HG02885 (cell line): Measurements from ENCODE around the gene FFAR3.
A peak's percentile ranks its signal among the peaks of the same experiment; 100 is the strongest.

ENCODE experiments used
- ATAC-seq: cut with Tn5 transposase; IDR thresholded peaks from one replicate; pipeline ENCODE4 v1.9.1; 2021; ENCODE audit warnings: mild to moderate bottlenecking; ENCODE audit not compliant: unreplicated experiment, poor library complexity

Gene FFAR3

DNA sequence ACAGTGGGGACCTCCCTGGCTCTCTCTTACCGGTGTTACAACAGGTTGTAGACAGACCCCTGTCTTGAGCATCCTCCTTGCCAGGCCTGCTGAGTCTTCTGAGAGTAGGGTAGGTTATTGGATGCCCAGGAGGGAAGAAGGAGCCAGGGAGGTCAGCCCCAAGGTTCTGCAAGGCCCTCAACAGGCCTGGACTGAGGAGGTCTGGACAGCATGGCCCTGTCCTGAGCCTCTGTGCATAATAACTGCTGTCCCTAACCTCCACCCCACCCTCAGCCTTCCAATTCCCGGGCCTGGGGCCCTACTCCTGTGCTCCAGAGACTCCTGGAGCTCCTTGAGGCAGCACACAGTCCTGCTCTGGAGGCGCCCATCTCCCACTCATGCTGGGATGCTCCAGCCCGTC lies 28.9 kb upstream of the FFAR3 start:
- peak; percentile 14 for ATAC-seq

DNA sequence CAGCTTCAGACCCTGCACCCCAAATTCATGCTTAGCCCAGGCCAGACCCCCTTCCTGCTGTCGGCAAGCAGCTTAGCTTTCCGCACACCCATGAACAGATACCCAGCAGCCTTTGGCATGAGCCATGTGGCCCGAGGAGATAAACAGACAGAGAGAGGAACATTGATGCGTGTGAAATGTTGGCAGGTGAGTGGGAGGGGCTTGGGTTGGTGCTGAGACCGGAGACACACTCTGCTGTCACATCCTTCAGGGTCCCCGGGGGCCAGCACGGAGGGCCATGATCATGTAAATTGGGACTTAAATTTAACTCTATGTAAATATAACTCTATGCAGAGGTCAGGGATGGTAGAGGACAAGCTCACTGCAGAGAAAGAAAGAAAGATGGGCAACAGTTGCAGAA lies 27.8 kb upstream of the FFAR3 start:
- ATAC-seq: peak; percentile 59

DNA sequence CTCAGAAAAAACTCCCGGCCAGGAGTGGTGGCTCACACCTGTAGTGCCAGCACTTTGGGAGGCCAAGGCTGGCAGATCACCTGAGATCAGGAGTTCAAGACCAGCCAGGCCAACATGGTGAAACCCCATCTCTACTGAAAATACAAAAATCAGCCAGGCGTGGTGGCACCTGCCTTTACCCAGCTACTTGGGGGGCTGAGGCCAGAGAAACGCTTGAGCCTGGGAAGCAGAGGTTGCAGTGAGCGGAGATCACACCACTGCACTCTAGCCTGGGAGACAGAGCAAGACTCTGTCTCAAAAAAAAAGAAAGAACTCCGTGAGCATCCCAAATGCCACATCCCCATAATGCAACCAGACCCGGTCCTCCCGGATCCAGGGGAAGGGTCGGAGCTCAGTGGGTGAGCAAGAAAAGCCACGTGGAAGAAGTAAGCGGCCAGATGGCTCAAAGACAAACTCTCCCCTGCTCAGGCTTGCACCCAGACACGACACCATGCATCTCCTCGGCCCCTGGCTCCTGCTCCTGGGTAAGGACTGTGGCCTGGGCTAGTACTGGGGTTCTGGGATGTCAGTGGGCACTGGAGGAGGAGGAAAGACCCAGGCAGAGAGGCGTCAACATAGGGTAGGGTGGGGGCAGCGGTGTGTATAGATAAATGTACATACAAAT lies 26.6 kb upstream of the FFAR3 start:
- no peak for ATAC-seq

DNA sequence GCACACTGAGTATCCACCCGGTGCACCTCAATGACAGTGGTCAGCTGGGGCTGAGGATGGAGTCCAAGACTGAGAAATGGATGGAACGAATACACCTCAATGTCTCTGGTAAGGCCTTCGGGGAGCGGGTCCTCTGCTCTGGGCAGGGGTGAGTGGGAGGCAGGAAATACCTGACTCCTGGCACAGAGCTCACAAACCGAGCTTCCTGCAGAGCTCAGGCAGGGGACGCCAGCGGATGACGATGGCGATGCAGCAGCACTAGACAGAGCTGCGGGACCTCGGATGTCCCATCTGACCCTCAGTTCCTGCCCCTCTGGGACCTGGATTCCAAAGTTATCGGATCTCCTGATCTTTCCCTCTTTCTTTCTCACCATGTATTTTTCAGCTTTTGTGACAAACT lies 25.4 kb upstream of the FFAR3 start:
- no peak for ATAC-seq

DNA sequence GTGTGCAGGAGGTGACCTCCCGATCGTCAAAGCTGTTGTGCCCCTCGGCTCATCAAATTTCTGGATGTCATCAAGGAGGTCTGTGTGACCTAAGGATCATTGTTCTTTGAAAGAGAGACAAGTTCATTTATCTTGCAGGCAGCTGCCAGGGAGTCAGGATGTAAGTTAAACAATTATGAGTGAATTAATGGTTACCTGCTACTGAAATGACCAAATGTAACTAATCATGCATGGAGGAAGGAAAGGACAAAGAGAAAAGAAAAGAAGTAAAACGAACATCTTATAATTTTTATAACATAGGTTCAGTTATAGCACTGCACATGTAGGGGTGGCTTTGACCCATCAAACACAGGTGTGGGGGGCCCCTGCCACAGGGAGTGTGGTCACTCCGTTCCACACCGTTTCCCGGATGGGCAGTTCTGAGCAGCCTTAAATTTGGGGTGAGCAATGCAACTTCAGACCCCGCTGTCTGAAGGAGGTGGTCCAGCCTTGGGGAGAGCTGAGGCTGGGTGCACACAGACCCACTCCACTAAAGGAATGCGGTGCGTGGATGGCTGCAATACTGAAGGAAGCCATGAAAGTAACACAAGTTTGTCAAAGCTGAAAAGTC lies 24.0 kb upstream of the FFAR3 start:
- ATAC-seq: no peak

DNA sequence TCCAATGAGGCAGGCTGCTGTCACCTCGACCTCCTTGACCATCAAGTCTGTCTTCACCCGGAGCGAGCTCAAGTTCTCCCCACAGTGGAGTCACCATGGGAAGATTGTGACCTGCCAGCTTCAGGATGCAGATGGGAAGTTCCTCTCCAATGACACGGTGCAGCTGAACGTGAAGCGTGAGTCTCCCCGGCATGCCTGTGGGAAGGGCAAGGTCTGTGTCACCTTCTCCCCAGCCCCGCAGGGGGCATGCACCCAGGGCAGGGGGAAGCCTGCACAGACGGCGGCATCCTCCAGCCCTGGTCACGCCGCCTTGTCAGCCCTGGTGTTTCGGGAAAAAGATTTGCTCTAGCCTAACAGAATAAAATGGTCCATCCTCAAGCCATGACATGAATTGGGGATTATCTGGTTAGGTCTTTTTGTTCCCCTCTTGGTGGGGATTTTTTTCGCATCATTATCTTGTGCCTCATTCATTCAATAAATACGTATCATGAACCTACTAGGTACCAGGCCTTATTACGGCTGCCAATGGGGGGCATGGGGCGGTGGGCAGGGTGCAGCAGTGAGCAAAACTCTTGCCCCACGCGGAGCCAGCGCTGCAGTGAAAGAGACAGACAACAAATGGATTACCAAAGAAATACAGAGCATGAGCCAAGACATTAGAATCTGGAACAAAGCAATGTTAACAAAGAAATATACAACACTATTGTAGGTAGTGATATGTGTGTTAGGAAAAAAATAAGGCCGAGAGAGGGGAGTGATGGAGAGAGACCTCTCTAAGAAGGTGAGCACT lies 21.9 kb upstream of the FFAR3 start:
- ATAC-seq: no peak

DNA sequence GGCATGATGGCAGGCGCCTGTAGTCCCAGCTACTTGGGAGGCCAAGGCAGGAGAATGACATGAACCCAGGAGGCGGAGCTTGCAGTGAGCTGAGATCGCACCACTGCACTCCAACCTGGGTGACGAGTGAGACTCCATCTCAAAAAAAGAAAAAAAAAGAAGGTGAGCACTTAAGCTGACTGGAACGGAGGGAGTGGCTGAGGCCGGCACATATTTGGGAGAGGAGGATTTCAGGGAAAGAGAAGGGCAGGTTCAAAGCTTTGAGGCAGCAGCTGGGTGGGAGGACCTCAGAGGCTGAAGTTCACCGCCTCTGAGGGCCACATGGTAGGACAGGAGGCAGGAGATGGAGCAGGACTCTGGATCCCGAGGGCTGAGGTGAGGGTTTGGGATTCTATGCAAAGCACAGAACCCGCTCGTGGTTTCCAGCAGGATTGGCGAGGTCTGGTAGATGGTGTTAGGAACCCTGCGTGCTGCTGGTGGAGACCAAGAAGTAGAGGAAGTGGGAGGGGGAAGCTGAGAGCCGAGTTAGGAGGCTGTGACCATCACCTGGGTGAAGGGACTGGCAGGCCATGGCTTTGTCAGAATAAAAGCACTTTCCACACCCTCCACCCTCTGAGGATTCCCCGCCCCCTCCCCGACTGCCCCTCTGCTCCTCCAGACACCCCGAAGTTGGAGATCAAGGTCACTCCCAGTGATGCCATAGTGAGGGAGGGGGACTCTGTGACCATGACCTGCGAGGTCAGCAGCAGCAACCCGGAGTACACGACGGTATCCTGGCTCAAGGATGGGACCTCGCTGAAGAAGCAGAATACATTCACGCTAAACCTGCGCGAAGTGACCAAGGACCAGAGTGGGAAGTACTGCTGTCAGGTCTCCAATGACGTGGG lies 20.9 kb upstream of the FFAR3 start:
- no peak for ATAC-seq

DNA sequence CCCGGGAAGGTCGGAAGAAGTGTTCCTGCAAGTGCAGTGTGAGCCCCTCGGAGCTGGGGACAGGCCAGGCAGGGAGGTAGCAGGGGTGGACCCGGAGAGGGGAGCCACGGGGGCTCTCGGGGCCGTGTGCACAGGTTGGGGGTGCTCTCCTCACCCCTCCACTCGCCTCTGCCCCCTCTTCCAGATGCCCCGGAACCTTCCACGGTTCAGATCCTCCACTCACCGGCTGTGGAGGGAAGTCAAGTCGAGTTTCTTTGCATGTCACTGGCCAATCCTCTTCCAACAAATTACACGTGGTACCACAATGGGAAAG lies 20.3 kb upstream of the FFAR3 start:
- ATAC-seq: no peak

DNA sequence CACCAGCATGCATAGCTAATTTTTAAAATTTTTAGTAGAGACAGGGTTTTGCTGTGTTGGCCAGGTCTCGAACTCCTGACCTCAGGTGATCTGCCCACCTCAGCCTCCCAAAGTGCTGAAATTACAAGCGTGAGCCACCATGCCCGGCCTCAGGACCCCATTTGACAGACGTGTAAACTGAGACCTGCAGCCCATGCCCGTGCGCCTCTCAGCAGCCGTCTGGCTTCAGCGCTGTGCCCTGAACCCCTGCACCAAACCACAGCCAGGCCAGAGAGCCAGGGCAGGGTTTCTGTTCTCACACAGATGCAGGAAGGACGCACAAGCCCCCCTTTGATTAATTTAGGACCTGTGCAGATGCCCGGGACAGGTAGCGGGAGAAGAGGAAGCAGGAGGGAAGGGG lies 17.8 kb upstream of the FFAR3 start:
- no peak for ATAC-seq

DNA sequence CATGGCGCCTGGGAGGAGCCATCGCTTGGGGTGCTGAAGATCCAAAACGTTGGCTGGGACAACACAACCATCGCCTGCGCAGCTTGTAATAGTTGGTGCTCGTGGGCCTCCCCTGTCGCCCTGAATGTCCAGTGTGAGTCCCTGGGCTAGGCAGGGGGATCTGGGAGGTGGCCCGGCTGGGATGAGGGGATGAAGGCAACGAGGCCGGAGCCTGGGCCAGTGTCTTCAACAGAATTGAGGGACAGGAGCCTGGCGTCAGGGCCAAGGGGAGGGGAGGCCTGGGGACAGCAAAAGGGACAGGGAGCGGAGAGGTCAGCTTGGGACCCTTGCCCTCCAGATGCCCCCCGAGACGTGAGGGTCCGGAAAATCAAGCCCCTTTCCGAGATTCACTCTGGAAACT lies 17.3 kb upstream of the FFAR3 start:
- no peak for ATAC-seq

DNA sequence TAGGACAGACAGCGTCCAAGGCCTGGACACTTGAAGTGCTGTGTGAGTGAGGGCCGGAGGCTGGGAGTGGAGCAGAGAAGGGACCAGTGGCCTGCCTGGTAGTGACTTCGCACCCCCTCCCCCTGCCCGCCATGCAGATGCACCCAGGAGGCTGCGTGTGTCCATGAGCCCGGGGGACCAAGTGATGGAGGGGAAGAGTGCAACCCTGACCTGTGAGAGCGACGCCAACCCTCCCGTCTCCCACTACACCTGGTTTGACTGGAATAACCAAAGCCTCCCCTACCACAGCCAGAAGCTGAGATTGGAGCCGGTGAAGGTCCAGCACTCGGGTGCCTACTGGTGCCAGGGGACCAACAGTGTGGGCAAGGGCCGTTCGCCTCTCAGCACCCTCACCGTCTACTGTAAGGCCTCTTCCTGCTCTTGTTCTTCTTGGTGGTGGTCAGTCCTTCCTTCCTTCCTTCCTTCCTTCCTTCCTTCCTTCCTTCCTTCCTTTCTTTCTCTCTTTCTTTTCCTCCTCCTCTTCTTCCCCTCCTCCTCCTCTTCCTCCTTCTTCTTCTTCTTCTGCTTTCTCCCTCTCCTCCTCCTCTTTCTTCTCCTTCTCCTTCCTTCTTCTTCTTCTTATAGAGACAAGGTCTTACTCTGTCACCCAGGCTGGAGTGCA lies 16.6 kb upstream of the FFAR3 start:
- no peak for ATAC-seq

DNA sequence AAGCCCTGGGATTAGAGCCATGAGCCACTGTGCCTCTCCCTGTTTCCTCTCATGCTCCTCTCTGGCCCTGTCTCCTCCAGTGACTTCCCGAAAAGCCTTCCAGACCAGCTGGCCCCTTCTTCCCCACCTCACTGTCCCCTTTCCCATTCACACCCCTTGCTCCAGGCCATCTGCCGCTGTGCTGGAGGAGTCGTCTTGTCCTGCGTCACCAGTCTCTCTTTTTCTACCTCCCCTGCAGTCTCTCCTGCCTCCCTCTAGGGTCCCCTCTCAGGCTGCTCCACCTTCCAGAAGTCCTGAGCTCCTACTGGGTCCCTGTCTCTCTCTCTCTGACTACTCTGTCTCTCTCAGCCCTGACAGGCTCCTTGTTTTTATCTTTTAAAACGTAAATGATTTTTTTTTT lies 15.8 kb upstream of the FFAR3 start:
- ATAC-seq: no peak

DNA sequence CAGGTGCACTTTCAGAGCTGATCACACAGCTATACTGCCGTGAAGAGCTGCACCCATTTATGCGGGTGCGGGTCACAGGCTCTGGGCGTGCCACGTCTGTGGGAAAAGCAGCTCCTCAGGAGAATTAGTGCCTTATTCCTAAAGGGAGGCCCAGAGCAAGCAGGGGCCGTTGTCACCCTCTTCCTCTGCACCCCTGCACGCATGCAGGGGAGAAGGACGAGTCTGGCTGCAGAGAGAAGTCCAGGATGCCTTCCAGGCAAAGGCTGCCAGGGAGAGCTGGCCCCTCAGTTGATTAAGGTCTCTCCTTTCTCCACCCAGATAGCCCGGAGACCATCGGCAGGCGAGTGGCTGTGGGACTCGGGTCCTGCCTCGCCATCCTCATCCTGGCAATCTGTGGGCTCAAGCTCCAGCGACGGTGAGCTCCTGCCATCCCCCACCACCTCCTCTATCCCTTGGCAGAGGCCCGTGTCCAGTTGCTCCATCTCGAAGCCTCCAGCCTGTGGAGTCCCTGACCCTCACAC lies 13.7 kb upstream of the FFAR3 start:
- no peak for ATAC-seq

DNA sequence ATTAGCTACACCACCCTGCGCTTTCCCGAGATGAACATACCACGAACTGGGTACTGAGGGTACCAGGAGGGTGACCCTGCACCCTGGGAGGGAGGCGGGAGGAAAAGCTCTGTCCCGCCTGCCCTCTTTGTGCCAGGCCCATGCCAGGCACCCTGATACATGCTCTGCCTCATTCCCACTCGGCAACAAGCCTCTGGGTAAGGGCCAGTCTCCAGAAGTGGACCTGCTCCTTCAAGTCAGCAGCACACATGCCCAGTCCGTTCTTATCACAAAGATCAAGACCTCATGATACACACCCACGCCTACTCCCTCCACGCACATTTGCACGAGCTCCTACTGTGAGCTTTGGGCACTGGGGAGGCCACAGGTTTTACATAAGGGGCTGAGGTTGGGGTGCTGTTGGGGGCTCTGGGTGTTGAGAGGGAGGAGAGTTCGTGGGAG lies 12.6 kb upstream of the FFAR3 start:
- ATAC-seq: no peak

DNA sequence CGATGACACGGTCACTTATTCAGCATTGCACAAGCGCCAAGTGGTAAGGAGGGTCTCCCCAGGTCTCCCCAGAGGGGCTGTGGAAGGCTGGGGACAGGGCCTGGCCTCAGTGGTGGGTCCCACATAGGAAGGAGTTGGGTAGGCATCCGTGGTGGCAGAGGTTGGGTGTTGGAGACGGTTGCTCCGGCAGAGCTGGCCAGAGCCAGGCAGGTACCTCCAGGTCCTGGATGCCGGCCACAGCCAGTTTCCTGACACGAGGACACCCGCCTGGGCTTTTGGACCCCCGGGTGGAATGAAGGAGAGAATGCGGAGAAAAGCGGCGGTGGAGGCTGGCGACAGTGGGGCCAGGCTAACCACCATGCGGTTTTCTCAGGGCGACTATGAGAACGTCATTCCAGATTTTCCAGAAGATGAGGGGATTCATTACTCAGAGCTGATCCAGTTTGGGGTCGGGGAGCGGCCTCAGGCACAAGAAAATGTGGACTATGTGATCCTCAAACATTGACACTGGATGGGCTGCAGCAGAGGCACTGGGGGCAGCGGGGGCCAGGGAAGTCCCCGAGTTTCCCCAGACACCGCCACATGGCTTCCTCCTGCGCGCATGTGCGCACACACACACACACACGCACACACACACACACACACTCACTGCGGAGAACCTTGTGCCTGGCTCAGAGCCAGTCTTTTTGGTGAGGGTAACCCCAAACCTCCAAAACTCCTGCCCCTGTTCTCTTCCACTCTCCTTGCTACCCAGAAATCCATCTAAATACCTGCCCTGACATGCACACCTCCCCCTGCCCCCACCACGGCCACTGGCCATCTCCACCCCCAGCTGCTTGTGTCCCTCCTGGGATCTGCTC lies 11.8 kb upstream of the FFAR3 start:
- peak; percentile 44 for ATAC-seq

DNA sequence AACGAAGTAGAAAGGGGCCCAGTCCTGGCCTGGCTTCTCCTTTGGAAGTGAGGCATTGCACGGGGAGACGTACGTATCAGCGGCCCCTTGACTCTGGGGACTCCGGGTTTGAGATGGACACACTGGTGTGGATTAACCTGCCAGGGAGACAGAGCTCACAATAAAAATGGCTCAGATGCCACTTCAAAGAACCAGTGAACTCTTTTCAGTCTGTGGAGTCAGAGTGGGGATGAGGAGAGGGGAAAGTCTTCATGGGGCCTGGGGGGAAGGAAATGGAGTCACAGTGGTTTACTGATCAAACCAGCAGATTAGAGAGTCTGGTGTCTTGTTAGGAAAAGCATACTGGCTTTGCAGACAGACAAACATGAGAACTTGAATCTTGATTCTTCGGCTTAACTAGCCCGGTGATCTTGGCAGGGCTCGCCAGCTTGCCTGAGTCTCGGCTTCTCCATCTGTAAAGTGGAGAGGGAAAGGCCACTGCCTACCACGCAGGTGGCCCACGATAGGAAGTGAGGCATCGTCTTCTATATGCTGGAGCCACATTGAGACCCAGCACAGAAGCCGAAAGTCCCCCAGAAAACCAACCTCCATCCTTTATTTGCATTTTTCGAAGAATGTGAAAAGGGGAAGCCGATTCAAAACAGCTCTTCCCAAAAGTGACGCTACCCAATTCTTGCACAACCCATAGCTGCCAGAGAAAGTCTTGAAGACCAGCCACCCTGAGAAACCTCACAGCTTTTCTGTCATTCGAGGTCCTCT lies 10.9 kb upstream of the FFAR3 start, which contains the start of gene FFAR1:
TSS of gene FFAR1 (plus strand) at position 732 of the 759 bp plus-strand sequence. CDS start 3,650 bp downstream, outside the sequence.
- ATAC-seq: peak; percentile 45

DNA sequence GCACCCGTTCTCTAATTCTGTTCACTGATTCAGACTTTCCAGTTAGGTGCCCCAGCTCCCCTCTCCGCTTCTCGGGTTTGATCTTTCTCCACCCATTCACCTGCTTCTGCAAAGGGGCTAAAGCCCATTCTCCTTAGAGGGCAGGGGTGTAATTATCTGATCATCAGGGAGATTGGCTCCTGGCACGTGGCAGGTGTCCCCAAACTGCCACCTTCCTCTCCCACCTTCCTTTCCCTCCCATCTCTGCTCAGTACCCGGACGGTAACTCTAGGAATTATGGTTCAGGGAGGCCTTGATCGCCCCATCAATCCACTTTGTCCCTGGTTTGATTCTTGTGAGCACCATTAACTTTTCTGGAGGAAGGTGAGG lies 10.3 kb upstream of the FFAR3 start:
- ATAC-seq: no peak

DNA sequence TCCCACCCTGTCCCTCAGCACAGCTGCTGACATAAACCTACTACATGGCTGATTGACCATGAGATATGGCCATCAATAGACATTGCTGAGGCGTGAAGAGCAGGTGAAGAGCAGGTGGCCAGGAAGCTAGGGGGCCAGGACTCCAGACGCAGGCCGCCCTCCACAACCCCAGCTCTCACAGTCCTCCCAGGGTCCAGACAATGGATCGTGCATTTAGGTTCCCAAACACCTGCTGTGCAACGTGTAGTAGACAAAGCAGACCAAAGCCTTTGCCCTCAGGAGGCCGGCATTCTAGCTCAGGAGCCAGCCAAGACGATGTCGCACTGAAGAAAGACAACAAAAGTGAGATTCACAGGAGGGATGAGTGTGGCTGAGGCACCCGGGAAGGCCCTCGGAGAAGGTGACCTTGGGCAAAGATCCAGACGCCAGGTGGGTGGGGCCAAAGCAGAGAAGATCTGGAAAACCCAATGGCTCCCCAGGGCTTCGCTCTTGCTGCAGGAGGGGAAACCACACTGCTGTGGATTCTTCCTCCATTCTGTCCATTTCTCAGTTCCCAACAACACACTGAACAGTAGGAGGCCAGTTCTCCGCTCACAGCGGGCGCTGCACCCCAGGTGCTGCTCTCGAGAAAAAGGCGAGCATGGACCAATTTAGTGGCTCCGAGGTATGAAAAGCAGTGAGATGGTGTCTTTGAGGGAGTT lies 9.2 kb upstream of the FFAR3 start:
- no peak for ATAC-seq
